ENCODE data around the gene WNT10A. TPM values are rescaled to one million over a fixed set of nuclear protein-coding genes. Genes with fewer than 3 reads are reported as not detected.

The WNT10A gene
- polyA plus RNA-seq, 1 of the 3 experiments (the other 2 are of a cell fraction), result 0.02 TPM

DNA sequence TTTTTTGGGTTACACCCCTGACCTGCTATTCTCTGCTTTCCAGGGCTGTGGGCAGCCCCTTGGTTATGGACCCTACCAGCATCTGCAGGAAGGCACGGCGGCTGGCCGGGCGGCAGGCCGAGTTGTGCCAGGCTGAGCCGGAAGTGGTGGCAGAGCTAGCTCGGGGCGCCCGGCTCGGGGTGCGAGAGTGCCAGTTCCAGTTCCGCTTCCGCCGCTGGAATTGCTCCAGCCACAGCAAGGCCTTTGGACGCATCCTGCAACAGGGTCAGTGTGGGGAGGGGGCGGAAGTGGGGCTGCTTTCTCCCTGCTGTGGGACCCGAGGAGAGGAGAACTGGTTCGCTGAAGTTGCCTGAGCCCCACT lies 9.7 kb upstream of the WNT10A start:
- H2AFZ ChIP-seq (ENCODE audit: low read depth), result no peak overlapping the region
- TF ChIP-seq SIN3A (IDR thresholded peaks at IDR 0.05; ENCODE audit: borderline replicate concordance, low read depth, low read length) (no peak), GABPA (IDR thresholded peaks at IDR 0.05; ENCODE audit: low read depth) (no peak), MXI1 (IDR thresholded peaks at IDR 0.05; ENCODE audit: low read depth, low read length) (no peak), JUND (IDR thresholded peaks at IDR 0.05) (no peak), TCF12 (IDR thresholded peaks at IDR 0.05) (no peak), SMC3 (IDR thresholded peaks at IDR 0.05; ENCODE audit: low read depth, low read length) (no peak), RAD21 (IDR thresholded peaks at IDR 0.05; ENCODE audit: low read length) (no peak), ELF1 (IDR thresholded peaks at IDR 0.05) (no peak)
- peaks cover 0 to 7% of the 10 kb centered on the region in 2 experiments; a peak in 1 of 4 replicates for H3K4me1 ChIP-seq (ENCODE audit: control insufficient read depth in 1 of 2, insufficient read depth in 2 of 2, low read depth in 1 of 2, low read length in 1 of 2)
- H3K9me2 ChIP-seq, result no peaks in the 10 kb centered on the region
- no peaks in the 10 kb centered on the region for H3K36me3 ChIP-seq (replicated peaks in 1 of 2; ENCODE audit: control insufficient read depth in 1 of 2, insufficient read depth in 2 of 2, low read length in 1 of 2)
- 7% methylated on average over 2 of the region's 18 CpGs for WGBS (ENCODE audit: low lambda C conversion rate)
- no peaks in the 10 kb centered on the region for H3K9me3 ChIP-seq
- ChIA-PET POLR2A (no interaction called here), CTCF (interaction anchor here (1.3 to 22.5 kb wide), 5 partner anchors 11 to 39 kb away, joined by 3 to 795 read pairs (median 4); no protein-coding TSS in a partner anchor)
- no peak overlapping the region for H3K4me3 ChIP-seq (ENCODE audit: low read depth in 2 of 2, low read length in 1 of 2)
- H3F3A ChIP-seq (replicated peaks; ENCODE audit: insufficient read depth), result peaks cover 3% of the 10 kb centered on the region
- no peaks in the 10 kb centered on the region for H3K79me2 ChIP-seq (ENCODE audit: insufficient read depth)
- no peak for DNase-seq
- H4K20me1 ChIP-seq (ENCODE audit: insufficient read depth), result no peaks in the 10 kb centered on the region
- H3K27me3 ChIP-seq (ENCODE audit: insufficient read depth), result peaks cover 31% of the 10 kb centered on the region; the same call in 1 of the 2 replicates
- H3K27ac ChIP-seq (ENCODE audit: low read depth in 2 of 2, low read length in 1 of 2), result no peak overlapping the region
- H3K4me2 ChIP-seq, result no peak overlapping the region
- H3K9ac ChIP-seq, result no peak overlapping the region

DNA sequence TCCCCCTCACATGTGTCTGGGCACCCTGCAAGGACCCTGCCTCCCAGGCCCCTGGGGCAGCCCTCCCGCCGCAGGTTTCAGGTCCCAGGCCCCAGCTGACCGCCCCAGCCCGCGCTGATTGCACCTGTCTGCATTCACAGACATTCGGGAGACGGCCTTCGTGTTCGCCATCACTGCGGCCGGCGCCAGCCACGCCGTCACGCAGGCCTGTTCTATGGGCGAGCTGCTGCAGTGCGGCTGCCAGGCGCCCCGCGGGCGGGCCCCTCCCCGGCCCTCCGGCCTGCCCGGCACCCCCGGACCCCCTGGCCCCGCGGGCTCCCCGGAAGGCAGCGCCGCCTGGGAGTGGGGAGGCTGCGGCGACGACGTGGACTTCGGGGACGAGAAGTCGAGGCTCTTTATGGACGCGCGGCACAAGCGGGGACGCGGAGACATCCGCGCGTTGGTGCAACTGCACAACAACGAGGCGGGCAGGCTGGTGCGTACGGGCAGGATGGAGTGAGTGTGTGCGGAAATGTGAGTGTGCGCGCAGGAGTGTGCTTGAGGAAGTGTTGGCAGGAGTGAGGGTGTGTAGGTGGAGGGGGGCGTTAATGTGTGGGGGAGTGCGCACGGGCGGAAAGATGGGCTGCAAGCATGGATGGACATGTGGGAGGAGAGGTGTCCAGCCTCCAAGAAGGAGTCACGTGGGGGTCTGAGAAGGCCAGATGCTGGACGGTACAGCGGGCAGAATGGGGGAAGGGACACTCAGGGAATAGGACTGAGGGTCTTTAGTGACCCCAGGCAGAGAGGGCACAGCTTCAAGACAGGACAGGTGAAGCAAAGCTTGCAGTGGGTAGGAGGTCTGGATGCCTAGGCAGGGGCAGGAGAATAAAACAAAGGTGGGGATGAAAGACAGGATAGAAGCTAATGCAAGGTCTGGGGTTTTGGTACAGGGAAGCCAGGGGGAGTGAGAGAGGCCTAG lies 9.0 kb upstream of the WNT10A start:
- DNase-seq, result no peak
- H3K4me2 ChIP-seq, result no peak overlapping the region
- H3K9me2 ChIP-seq, result no peaks in the 10 kb centered on the region
- H3K27me3 ChIP-seq (ENCODE audit: insufficient read depth), result peaks cover 31% of the 10 kb centered on the region; the same call in 1 of the 2 replicates
- peaks cover 0 to 12% of the 10 kb centered on the region in 2 experiments; a peak in 1 of 4 replicates for H3K4me1 ChIP-seq (ENCODE audit: control insufficient read depth in 1 of 2, insufficient read depth in 2 of 2, low read depth in 1 of 2, low read length in 1 of 2)
- H3K4me3 ChIP-seq (ENCODE audit: low read depth in 2 of 2, low read length in 1 of 2), result no peak overlapping the region
- no peak overlapping the region for H3K27ac ChIP-seq (ENCODE audit: low read depth in 2 of 2, low read length in 1 of 2)
- no peaks in the 10 kb centered on the region for H3K9me3 ChIP-seq
- H3K36me3 ChIP-seq (replicated peaks in 1 of 2; ENCODE audit: control insufficient read depth in 1 of 2, insufficient read depth in 2 of 2, low read length in 1 of 2), result no peaks in the 10 kb centered on the region
- WGBS (ENCODE audit: low lambda C conversion rate), result 65% methylated on average over 38 of the region's 60 CpGs
- H3K79me2 ChIP-seq (ENCODE audit: insufficient read depth), result no peaks in the 10 kb centered on the region
- no peaks in the 10 kb centered on the region for H4K20me1 ChIP-seq (ENCODE audit: insufficient read depth)
- TF ChIP-seq, protein P1, sequence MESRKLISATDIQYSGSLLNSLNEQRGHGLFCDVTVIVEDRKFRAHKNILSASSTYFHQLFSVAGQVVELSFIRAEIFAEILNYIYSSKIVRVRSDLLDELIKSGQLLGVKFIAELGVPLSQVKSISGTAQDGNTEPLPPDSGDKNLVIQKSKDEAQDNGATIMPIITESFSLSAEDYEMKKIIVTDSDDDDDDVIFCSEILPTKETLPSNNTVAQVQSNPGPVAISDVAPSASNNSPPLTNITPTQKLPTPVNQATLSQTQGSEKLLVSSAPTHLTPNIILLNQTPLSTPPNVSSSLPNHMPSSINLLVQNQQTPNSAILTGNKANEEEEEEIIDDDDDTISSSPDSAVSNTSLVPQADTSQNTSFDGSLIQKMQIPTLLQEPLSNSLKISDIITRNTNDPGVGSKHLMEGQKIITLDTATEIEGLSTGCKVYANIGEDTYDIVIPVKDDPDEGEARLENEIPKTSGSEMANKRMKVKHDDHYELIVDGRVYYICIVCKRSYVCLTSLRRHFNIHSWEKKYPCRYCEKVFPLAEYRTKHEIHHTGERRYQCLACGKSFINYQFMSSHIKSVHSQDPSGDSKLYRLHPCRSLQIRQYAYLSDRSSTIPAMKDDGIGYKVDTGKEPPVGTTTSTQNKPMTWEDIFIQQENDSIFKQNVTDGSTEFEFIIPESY (IDR thresholded peaks at IDR 0.05; ENCODE audit: borderline replicate concordance, low read depth), result no peak
- TF ChIP-seq RCOR1 (IDR thresholded peaks at IDR 0.05; ENCODE audit: low read length) (no peak), SMC3 (IDR thresholded peaks at IDR 0.05; ENCODE audit: low read depth, low read length) (no peak), JUND (IDR thresholded peaks at IDR 0.05) (no peak), EP300 (IDR thresholded peaks at IDR 0.05; ENCODE audit: borderline replicate concordance in 1 of 2, low read depth in 1 of 2, low read length in 1 of 2) (no peak), ELF1 (IDR thresholded peaks at IDR 0.05) (no peak), EZH2phosphoT487 (IDR thresholded peaks at IDR 0.05; ENCODE audit: borderline replicate concordance, low read depth) (no peak), NFIC (IDR thresholded peaks at IDR 0.05; ENCODE audit: borderline replicate concordance) (no peak), YY1 (IDR thresholded peaks at IDR 0.05; ENCODE audit: low read depth) (no peak), POLR2AphosphoS5 (IDR thresholded peaks at IDR 0.05; ENCODE audit: low read depth, low read length) (no peak), FOXM1 (IDR thresholded peaks at IDR 0.05; ENCODE audit: low read depth) (no peak), CHD2 (IDR thresholded peaks at IDR 0.05; ENCODE audit: low read length, partially characterized antibody) (no peak), FOSL2 (IDR thresholded peaks at IDR 0.05; ENCODE audit: borderline replicate concordance, low read depth) (no peak)
- TF ChIP-seq, protein P2, sequence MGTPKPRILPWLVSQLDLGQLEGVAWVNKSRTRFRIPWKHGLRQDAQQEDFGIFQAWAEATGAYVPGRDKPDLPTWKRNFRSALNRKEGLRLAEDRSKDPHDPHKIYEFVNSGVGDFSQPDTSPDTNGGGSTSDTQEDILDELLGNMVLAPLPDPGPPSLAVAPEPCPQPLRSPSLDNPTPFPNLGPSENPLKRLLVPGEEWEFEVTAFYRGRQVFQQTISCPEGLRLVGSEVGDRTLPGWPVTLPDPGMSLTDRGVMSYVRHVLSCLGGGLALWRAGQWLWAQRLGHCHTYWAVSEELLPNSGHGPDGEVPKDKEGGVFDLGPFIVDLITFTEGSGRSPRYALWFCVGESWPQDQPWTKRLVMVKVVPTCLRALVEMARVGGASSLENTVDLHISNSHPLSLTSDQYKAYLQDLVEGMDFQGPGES (IDR thresholded peaks at IDR 0.05; ENCODE audit: low read depth, low read length), result no peak
- TF ChIP-seq, protein P3, sequence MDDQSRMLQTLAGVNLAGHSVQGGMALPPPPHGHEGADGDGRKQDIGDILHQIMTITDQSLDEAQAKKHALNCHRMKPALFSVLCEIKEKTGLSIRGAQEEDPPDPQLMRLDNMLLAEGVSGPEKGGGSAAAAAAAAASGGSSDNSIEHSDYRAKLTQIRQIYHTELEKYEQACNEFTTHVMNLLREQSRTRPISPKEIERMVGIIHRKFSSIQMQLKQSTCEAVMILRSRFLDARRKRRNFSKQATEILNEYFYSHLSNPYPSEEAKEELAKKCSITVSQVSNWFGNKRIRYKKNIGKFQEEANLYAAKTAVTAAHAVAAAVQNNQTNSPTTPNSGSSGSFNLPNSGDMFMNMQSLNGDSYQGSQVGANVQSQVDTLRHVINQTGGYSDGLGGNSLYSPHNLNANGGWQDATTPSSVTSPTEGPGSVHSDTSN (IDR thresholded peaks at IDR 0.05), result no peak
- TF ChIP-seq, protein P4, sequence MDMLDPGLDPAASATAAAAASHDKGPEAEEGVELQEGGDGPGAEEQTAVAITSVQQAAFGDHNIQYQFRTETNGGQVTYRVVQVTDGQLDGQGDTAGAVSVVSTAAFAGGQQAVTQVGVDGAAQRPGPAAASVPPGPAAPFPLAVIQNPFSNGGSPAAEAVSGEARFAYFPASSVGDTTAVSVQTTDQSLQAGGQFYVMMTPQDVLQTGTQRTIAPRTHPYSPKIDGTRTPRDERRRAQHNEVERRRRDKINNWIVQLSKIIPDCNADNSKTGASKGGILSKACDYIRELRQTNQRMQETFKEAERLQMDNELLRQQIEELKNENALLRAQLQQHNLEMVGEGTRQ (IDR thresholded peaks at IDR 0.05; ENCODE audit: borderline replicate concordance, low read depth, low read length), result no peak
- TF ChIP-seq, protein P5, sequence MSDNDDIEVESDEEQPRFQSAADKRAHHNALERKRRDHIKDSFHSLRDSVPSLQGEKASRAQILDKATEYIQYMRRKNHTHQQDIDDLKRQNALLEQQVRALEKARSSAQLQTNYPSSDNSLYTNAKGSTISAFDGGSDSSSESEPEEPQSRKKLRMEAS (IDR thresholded peaks at IDR 0.05; ENCODE audit: low read depth), result no peak
- ChIA-PET POLR2A (no interaction called here), CTCF (interaction anchor here (0.6 to 22.5 kb wide), 9 partner anchors 11 to 289 kb away, joined by 3 to 795 read pairs (median 3); partner anchors contain the start of genes NHEJ1 and WNT6)
- no peak overlapping the region for H3K9ac ChIP-seq
- peaks cover 3% of the 10 kb centered on the region for H3F3A ChIP-seq (replicated peaks; ENCODE audit: insufficient read depth)
- H2AFZ ChIP-seq (ENCODE audit: low read depth), result no peak overlapping the region

Measured in SK-N-SH (cell line).